ENCODE measurements around the gene KLHDC9.

KLHDC9 gene

DNA sequence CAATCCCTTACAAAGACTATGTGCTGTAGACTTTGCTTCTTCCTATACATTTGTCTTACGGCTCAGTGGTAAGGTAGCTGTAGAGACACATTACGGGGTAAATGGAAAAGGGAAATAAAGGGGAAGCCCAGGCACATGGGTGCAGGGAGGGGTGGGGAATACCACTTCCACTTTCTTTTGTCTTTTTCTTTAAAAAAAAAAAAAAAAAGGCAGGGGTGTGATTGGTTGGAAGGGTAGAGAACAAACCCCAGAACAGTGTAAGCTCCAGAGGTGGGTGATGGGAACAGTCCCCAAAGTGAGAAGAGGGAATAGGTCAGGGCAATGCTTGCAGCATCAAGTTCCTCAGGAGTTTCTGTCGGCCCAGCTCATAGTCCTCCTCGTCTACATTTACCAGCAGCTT, 23.7 kb downstream of the KLHDC9 start:
- TF ChIP-seq RARB (CRISPR knock-in tag; IDR thresholded peaks at IDR 0.05): no peak
- TF ChIP-seq SNAI2 (CRISPR knock-in tag; IDR thresholded peaks at IDR 0.05): no peak
- TF ChIP-seq ZFP3 (CRISPR knock-in tag; IDR thresholded peaks at IDR 0.05): no peak
- no peak for ATAC-seq

DNA sequence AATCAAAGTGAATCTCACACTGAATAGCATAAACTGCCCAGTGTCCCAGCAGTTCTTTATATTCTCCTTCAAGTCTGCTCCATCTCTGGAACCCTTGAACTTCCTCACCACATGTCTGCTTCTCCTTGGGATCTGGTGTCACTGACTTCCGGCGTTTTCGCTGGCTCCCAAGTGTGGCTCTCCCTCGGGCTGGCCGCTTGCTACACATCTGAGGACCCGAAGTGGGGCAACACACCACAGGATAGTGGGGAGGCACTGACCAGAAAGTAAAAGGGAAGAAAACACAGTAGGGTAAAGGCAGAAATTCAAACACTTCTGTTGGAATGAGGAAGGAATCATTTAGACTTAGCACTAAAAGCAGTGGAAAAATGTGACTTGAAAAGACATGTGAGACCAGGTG, 24.8 kb downstream of the KLHDC9 start:
- TF ChIP-seq, protein P1, sequence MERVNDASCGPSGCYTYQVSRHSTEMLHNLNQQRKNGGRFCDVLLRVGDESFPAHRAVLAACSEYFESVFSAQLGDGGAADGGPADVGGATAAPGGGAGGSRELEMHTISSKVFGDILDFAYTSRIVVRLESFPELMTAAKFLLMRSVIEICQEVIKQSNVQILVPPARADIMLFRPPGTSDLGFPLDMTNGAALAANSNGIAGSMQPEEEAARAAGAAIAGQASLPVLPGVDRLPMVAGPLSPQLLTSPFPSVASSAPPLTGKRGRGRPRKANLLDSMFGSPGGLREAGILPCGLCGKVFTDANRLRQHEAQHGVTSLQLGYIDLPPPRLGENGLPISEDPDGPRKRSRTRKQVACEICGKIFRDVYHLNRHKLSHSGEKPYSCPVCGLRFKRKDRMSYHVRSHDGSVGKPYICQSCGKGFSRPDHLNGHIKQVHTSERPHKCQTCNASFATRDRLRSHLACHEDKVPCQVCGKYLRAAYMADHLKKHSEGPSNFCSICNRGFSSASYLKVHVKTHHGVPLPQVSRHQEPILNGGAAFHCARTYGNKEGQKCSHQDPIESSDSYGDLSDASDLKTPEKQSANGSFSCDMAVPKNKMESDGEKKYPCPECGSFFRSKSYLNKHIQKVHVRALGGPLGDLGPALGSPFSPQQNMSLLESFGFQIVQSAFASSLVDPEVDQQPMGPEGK (CRISPR knock-in tag; IDR thresholded peaks at IDR 0.05; ENCODE audit: borderline replicate concordance): no peak
- TF ChIP-seq CSDC2 (CRISPR knock-in tag; IDR thresholded peaks at IDR 0.05) (no peak), TOX (CRISPR knock-in tag; IDR thresholded peaks at IDR 0.05; ENCODE audit: borderline replicate concordance) (no peak), ARNTL (CRISPR knock-in tag; IDR thresholded peaks at IDR 0.05; ENCODE audit: borderline replicate concordance, low read depth) (no peak), ESRRG (CRISPR knock-in tag; IDR thresholded peaks at IDR 0.05) (no peak), ZFP30 (CRISPR knock-in tag; IDR thresholded peaks at IDR 0.05) (no peak), OSR1 (CRISPR knock-in tag; IDR thresholded peaks at IDR 0.05) (no peak), RARB (CRISPR knock-in tag; IDR thresholded peaks at IDR 0.05) (no peak), TCF4 (CRISPR knock-in tag; IDR thresholded peaks at IDR 0.05; ENCODE audit: borderline replicate concordance) (no peak), SNAI2 (CRISPR knock-in tag; IDR thresholded peaks at IDR 0.05) (no peak), ZNF565 (CRISPR knock-in tag; conservative IDR thresholded peaks at IDR 0.05; ENCODE audit: low read depth) (no peak), PPARA (CRISPR knock-in tag; IDR thresholded peaks at IDR 0.05; ENCODE audit: borderline replicate concordance) (no peak), ZNF70 (CRISPR knock-in tag; IDR thresholded peaks at IDR 0.05) (no peak), ZNF8 (CRISPR knock-in tag; IDR thresholded peaks at IDR 0.05) (no peak), ZFP3 (CRISPR knock-in tag; IDR thresholded peaks at IDR 0.05) (no peak)
- TF ChIP-seq, protein P2, sequence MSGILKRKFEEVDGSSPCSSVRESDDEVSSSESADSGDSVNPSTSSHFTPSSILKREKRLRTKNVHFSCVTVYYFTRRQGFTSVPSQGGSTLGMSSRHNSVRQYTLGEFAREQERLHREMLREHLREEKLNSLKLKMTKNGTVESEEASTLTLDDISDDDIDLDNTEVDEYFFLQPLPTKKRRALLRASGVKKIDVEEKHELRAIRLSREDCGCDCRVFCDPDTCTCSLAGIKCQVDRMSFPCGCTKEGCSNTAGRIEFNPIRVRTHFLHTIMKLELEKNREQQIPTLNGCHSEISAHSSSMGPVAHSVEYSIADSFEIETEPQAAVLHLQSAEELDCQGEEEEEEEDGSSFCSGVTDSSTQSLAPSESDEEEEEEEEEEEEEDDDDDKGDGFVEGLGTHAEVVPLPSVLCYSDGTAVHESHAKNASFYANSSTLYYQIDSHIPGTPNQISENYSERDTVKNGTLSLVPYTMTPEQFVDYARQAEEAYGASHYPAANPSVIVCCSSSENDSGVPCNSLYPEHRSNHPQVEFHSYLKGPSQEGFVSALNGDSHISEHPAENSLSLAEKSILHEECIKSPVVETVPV (CRISPR knock-in tag; IDR thresholded peaks at IDR 0.05): no peak
- TF ChIP-seq, protein P3, sequence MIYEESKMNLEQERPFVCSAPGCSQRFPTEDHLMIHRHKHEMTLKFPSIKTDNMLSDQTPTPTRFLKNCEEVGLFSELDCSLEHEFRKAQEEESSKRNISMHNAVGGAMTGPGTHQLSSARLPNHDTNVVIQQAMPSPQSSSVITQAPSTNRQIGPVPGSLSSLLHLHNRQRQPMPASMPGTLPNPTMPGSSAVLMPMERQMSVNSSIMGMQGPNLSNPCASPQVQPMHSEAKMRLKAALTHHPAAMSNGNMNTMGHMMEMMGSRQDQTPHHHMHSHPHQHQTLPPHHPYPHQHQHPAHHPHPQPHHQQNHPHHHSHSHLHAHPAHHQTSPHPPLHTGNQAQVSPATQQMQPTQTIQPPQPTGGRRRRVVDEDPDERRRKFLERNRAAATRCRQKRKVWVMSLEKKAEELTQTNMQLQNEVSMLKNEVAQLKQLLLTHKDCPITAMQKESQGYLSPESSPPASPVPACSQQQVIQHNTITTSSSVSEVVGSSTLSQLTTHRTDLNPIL (CRISPR knock-in tag; IDR thresholded peaks at IDR 0.05; ENCODE audit: low read depth): no peak
- TF ChIP-seq, protein P4, sequence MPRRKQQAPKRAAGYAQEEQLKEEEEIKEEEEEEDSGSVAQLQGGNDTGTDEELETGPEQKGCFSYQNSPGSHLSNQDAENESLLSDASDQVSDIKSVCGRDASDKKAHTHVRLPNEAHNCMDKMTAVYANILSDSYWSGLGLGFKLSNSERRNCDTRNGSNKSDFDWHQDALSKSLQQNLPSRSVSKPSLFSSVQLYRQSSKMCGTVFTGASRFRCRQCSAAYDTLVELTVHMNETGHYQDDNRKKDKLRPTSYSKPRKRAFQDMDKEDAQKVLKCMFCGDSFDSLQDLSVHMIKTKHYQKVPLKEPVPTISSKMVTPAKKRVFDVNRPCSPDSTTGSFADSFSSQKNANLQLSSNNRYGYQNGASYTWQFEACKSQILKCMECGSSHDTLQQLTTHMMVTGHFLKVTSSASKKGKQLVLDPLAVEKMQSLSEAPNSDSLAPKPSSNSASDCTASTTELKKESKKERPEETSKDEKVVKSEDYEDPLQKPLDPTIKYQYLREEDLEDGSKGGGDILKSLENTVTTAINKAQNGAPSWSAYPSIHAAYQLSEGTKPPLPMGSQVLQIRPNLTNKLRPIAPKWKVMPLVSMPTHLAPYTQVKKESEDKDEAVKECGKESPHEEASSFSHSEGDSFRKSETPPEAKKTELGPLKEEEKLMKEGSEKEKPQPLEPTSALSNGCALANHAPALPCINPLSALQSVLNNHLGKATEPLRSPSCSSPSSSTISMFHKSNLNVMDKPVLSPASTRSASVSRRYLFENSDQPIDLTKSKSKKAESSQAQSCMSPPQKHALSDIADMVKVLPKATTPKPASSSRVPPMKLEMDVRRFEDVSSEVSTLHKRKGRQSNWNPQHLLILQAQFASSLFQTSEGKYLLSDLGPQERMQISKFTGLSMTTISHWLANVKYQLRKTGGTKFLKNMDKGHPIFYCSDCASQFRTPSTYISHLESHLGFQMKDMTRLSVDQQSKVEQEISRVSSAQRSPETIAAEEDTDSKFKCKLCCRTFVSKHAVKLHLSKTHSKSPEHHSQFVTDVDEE (CRISPR knock-in tag; IDR thresholded peaks at IDR 0.05): no peak
- ATAC-seq: no peak

DNA sequence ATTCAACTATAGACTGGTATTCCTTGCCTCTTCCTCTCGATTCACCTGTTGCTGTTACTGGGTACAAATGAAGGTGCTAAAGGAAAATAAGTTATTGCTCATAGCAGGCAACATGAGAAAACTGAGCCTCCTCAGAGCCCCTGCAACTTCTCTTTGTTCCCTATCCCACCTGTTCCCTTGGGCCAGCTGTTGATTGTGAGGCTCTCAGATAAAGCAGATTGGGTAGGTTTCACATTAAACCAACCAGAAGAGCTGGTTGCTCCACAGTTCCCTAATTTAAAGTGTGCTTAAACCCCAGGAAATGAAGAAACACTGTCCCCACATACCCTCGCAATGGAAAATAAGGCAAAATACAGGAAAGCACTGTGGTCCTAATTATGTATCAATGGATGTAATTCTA, 29.5 kb downstream of the KLHDC9 start:
- ATAC-seq: no peak
- TF ChIP-seq ZNF565 (CRISPR knock-in tag; conservative IDR thresholded peaks at IDR 0.05; ENCODE audit: low read depth): no peak
- TF ChIP-seq, protein P3 (CRISPR knock-in tag; IDR thresholded peaks at IDR 0.05; ENCODE audit: low read depth): no peak
- no peak for TF ChIP-seq RARB (CRISPR knock-in tag; IDR thresholded peaks at IDR 0.05)
- TF ChIP-seq, protein P4 (CRISPR knock-in tag; IDR thresholded peaks at IDR 0.05): no peak
- no peak for TF ChIP-seq ISL1 (CRISPR knock-in tag; IDR thresholded peaks at IDR 0.05)
- no peak for TF ChIP-seq GLIS3 (CRISPR knock-in tag; IDR thresholded peaks at IDR 0.05)
- no peak for TF ChIP-seq ZNF70 (CRISPR knock-in tag; IDR thresholded peaks at IDR 0.05)
- TF ChIP-seq TOX (CRISPR knock-in tag; IDR thresholded peaks at IDR 0.05; ENCODE audit: borderline replicate concordance): no peak
- no peak for TF ChIP-seq ARNTL (CRISPR knock-in tag; IDR thresholded peaks at IDR 0.05; ENCODE audit: borderline replicate concordance, low read depth)
- no peak for TF ChIP-seq ZC3H10 (CRISPR knock-in tag; IDR thresholded peaks at IDR 0.05)
- TF ChIP-seq, protein P1 (CRISPR knock-in tag; IDR thresholded peaks at IDR 0.05; ENCODE audit: borderline replicate concordance): no peak
- no peak for TF ChIP-seq PPARA (CRISPR knock-in tag; IDR thresholded peaks at IDR 0.05; ENCODE audit: borderline replicate concordance)
- no peak for TF ChIP-seq CSDC2 (CRISPR knock-in tag; IDR thresholded peaks at IDR 0.05)
- TF ChIP-seq ZNF8 (CRISPR knock-in tag; IDR thresholded peaks at IDR 0.05): no peak
- no peak for TF ChIP-seq OSR1 (CRISPR knock-in tag; IDR thresholded peaks at IDR 0.05)
- TF ChIP-seq SNAI2 (CRISPR knock-in tag; IDR thresholded peaks at IDR 0.05): no peak
- no peak for TF ChIP-seq TCF4 (CRISPR knock-in tag; IDR thresholded peaks at IDR 0.05; ENCODE audit: borderline replicate concordance)

Data from SK-N-SH treated with all-trans-retinoic acid at 6 μM for 48 hours (cell line).